ENCODE data around the gene FAM118A.

- TF ChIP-seq, protein P1, sequence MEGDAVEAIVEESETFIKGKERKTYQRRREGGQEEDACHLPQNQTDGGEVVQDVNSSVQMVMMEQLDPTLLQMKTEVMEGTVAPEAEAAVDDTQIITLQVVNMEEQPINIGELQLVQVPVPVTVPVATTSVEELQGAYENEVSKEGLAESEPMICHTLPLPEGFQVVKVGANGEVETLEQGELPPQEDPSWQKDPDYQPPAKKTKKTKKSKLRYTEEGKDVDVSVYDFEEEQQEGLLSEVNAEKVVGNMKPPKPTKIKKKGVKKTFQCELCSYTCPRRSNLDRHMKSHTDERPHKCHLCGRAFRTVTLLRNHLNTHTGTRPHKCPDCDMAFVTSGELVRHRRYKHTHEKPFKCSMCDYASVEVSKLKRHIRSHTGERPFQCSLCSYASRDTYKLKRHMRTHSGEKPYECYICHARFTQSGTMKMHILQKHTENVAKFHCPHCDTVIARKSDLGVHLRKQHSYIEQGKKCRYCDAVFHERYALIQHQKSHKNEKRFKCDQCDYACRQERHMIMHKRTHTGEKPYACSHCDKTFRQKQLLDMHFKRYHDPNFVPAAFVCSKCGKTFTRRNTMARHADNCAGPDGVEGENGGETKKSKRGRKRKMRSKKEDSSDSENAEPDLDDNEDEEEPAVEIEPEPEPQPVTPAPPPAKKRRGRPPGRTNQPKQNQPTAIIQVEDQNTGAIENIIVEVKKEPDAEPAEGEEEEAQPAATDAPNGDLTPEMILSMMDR (IDR thresholded peaks at IDR 0.05) = no peak
- no peak for TF ChIP-seq POLR2A (IDR thresholded peaks at IDR 0.05)
Measured at GRCh38 chr22:45321827-45322226, 12.1 kb downstream of the FAM118A start.
